Measurements from ENCODE around the gene PAX3. TPM values are rescaled to one million over a fixed set of nuclear protein-coding genes. Genes with fewer than 3 reads are reported as not detected.

The PAX3 gene
- total and polyA plus RNA-seq, 3 experiments from 2014 or later, result not detected

- Histone ChIP-seq H3K9me3 (ENCODE audit: low read length) (no peaks in the 10 kb centered on the region), H3K36me3 (ENCODE audit: insufficient read depth, low read length) (no peaks in the 10 kb centered on the region), H3K4me3 (ENCODE audit: low read length) (no peak overlapping the region), H3K27me3 (ENCODE audit: insufficient read depth, low read length, poor library complexity, severe bottlenecking) (no peaks in the 10 kb centered on the region), H3K4me1 (ENCODE audit: insufficient read depth, low read length) (no peaks in the 10 kb centered on the region), H3K27ac (ENCODE audit: low read depth, low read length) (no peak overlapping the region)
- H3K27ac Mint-ChIP-seq, result no peak overlapping the region
- H3K4me1 Mint-ChIP-seq, result no peaks in the 10 kb centered on the region
- H3K36me3 Mint-ChIP-seq, result no peaks in the 10 kb centered on the region
- no peak for DNase-seq
- H3K4me3 Mint-ChIP-seq, result no peak overlapping the region
- peaks cover 0 to 7% (median 0%) of the 10 kb centered on the region in 5 donors for H3K9me3 Mint-ChIP-seq
- H3K27me3 Mint-ChIP-seq, result peaks cover 0 to 4% of the 10 kb centered on the region in 2 donors
- POLR2A ChIA-PET, result no interaction called here
- CTCF ChIA-PET, result no interaction called here
Observed at GRCh38 chr2:222196159-222196558, 102.6 kb downstream of the PAX3 start.

- no peak overlapping the region for H3K4me3 Mint-ChIP-seq
- no peak overlapping the region for H3K27ac Mint-ChIP-seq
Observed at GRCh38 chr2:222194669-222195068, 104.1 kb downstream of the PAX3 start.

DNA sequence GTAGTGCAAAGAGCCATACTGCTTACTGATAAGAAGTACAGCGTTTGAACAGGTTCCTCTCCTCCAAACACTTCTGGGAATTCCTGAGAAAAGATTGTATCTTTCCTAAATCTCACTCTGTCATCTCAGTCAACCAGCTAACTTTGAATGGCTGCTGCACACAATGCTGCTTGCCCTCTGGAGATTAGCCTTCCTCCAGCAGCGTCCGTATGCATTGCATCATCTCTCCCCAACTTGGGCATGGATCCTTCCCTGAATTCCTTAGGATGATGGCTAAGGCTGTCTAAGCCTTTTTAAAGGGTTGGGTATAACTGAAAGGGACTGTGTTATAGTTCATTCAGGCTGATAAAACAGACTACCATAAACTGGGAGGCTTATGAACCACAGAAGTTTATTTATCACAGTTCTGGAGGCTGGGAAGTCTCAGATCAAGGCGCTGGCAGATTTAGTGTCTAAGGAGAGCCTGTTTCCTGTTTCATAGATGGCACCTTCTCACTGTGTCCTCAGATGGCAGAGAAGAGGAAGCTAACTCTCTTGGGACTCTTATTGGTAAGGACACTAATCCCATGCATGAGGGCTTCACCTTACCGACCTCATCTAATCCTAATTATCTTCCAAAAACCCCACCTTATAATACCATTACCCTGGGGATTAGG, 105.3 kb downstream of the PAX3 start:
- H3K9me3 ChIP-seq (ENCODE audit: low read length), result no peaks in the 10 kb centered on the region
- DNase-seq, result no peak
- no peaks in the 10 kb centered on the region for H3K4me1 ChIP-seq (ENCODE audit: insufficient read depth, low read length)
- H3K36me3 Mint-ChIP-seq, result no peaks in the 10 kb centered on the region
- H3K27me3 Mint-ChIP-seq, result peaks cover 0 to 2% of the 10 kb centered on the region in 2 donors
- peaks cover 0 to 4% (median 0%) of the 10 kb centered on the region in 5 donors for H3K9me3 Mint-ChIP-seq
- H3K27ac Mint-ChIP-seq, result no peak overlapping the region
- H3K27me3 ChIP-seq (ENCODE audit: insufficient read depth, low read length, poor library complexity, severe bottlenecking), result no peaks in the 10 kb centered on the region
- ChIA-PET CTCF (no interaction called here), POLR2A (no interaction called here)
- H3K4me3 ChIP-seq (ENCODE audit: low read length), result no peak overlapping the region
- no peak overlapping the region for H3K27ac ChIP-seq (ENCODE audit: low read depth, low read length)
- no peak overlapping the region for H3K4me3 Mint-ChIP-seq
- no peaks in the 10 kb centered on the region for H3K4me1 Mint-ChIP-seq
- no peaks in the 10 kb centered on the region for H3K36me3 ChIP-seq (ENCODE audit: insufficient read depth, low read length)

More at GRCh38 chr2:222194669-222195068, 104.1 kb downstream of the PAX3 start:
- peaks cover 0 to 4% (median 0%) of the 10 kb centered on the region in 5 donors for H3K9me3 Mint-ChIP-seq
- no peaks in the 10 kb centered on the region for H3K4me1 Mint-ChIP-seq
- no peaks in the 10 kb centered on the region for H3K27me3 ChIP-seq (ENCODE audit: insufficient read depth, low read length, poor library complexity, severe bottlenecking)
- no peaks in the 10 kb centered on the region for H3K4me1 ChIP-seq (ENCODE audit: insufficient read depth, low read length)
- H3K36me3 ChIP-seq (ENCODE audit: insufficient read depth, low read length), result no peaks in the 10 kb centered on the region
- no peaks in the 10 kb centered on the region for H3K36me3 Mint-ChIP-seq
- CTCF ChIA-PET, result no interaction called here
- no peaks in the 10 kb centered on the region for H3K9me3 ChIP-seq (ENCODE audit: low read length)
- H3K4me3 ChIP-seq (ENCODE audit: low read length), result no peak overlapping the region
- peaks cover 0 to 4% of the 10 kb centered on the region in 2 donors for H3K27me3 Mint-ChIP-seq
- no peak for DNase-seq
- POLR2A ChIA-PET, result no interaction called here
- no peak overlapping the region for H3K27ac ChIP-seq (ENCODE audit: low read depth, low read length)

- H3K36me3 Mint-ChIP-seq, result no peaks in the 10 kb centered on the region
- H3K9me3 ChIP-seq (ENCODE audit: low read length), result no peaks in the 10 kb centered on the region
- peaks cover 0 to 4% (median 0%) of the 10 kb centered on the region in 5 donors for H3K9me3 Mint-ChIP-seq
- H3K27ac ChIP-seq (ENCODE audit: low read depth, low read length), result no peak overlapping the region
- ChIA-PET CTCF (no interaction called here), POLR2A (no interaction called here)
- no peaks in the 10 kb centered on the region for H3K27me3 ChIP-seq (ENCODE audit: insufficient read depth, low read length, poor library complexity, severe bottlenecking)
- no peak overlapping the region for H3K4me3 ChIP-seq (ENCODE audit: low read length)
- no peaks in the 10 kb centered on the region for H3K4me1 ChIP-seq (ENCODE audit: insufficient read depth, low read length)
- H3K4me3 Mint-ChIP-seq, result no peak overlapping the region
- H3K27ac Mint-ChIP-seq, result no peak overlapping the region
- H3K4me1 Mint-ChIP-seq, result no peaks in the 10 kb centered on the region
- no peak for DNase-seq
- peaks cover 0 to 1% of the 10 kb centered on the region in 2 donors for H3K27me3 Mint-ChIP-seq
- H3K36me3 ChIP-seq (ENCODE audit: insufficient read depth, low read length), result no peaks in the 10 kb centered on the region
Observed at GRCh38 chr2:222180619-222181018, 118.2 kb downstream of the PAX3 start.

- Histone ChIP-seq H3K27ac (ENCODE audit: low read depth, low read length) (no peak overlapping the region), H3K4me3 (ENCODE audit: low read length) (no peak overlapping the region), H3K27me3 (ENCODE audit: insufficient read depth, low read length, poor library complexity, severe bottlenecking) (no peaks in the 10 kb centered on the region), H3K9me3 (ENCODE audit: low read length) (no peaks in the 10 kb centered on the region), H3K36me3 (ENCODE audit: insufficient read depth, low read length) (no peaks in the 10 kb centered on the region), H3K4me1 (ENCODE audit: insufficient read depth, low read length) (no peaks in the 10 kb centered on the region)
- Mint-ChIP-seq H3K27ac (no peak overlapping the region), H3K4me3 (no peak overlapping the region), H3K27me3 (peaks cover 0 to 1% of the 10 kb centered on the region in 2 donors), H3K4me1 (no peaks in the 10 kb centered on the region), H3K9me3 (peaks cover 0 to 3% (median 0%) of the 10 kb centered on the region in 5 donors), H3K36me3 (no peaks in the 10 kb centered on the region)
- ChIA-PET POLR2A (no interaction called here), CTCF (no interaction called here)
- no peak for DNase-seq
Observed at GRCh38 chr2:222179592-222179991, 119.2 kb downstream of the PAX3 start.

DNA sequence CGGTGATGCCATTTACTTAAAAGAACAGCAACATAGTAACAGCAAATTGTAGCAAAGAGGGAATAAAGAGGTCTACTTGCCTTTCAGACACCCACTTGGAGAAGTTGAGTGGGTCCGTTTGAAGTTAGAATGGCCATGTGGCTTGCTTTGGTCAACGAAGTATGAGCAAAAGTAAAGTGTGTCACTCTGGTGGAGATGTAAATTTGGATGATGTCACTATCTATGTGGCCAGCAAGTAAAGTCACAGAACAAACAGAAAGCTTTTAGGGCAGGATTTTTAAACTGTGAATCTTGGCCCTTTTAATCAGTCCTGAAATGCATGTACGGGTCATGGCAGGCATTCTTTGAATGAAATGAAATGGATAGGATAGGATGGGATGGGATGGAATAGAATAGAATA, 120.3 kb downstream of the PAX3 start:
- no peak overlapping the region for H3K27ac Mint-ChIP-seq
- H3K27me3 ChIP-seq (ENCODE audit: insufficient read depth, low read length, poor library complexity, severe bottlenecking), result no peaks in the 10 kb centered on the region
- ChIA-PET POLR2A (no interaction called here), CTCF (no interaction called here)
- no peak overlapping the region for H3K27ac ChIP-seq (ENCODE audit: low read depth, low read length)
- H3K36me3 ChIP-seq (ENCODE audit: insufficient read depth, low read length), result no peaks in the 10 kb centered on the region
- H3K4me1 ChIP-seq (ENCODE audit: insufficient read depth, low read length), result no peaks in the 10 kb centered on the region
- no peaks in the 10 kb centered on the region for H3K9me3 ChIP-seq (ENCODE audit: low read length)
- peaks cover 0 to 1% of the 10 kb centered on the region in 2 donors for H3K27me3 Mint-ChIP-seq
- DNase-seq, result no peak
- no peaks in the 10 kb centered on the region for H3K36me3 Mint-ChIP-seq
- no peak overlapping the region for H3K4me3 Mint-ChIP-seq
- H3K9me3 Mint-ChIP-seq, result peaks cover 0 to 3% (median 0%) of the 10 kb centered on the region in 5 donors
- H3K4me1 Mint-ChIP-seq, result no peaks in the 10 kb centered on the region
- H3K4me3 ChIP-seq (ENCODE audit: low read length), result no peak overlapping the region

GRCh38 chr2:222176890-222177289, 121.9 kb downstream of the PAX3 start:
- H3K36me3 Mint-ChIP-seq, result no peaks in the 10 kb centered on the region
- CTCF ChIA-PET, result no interaction called here

DNA sequence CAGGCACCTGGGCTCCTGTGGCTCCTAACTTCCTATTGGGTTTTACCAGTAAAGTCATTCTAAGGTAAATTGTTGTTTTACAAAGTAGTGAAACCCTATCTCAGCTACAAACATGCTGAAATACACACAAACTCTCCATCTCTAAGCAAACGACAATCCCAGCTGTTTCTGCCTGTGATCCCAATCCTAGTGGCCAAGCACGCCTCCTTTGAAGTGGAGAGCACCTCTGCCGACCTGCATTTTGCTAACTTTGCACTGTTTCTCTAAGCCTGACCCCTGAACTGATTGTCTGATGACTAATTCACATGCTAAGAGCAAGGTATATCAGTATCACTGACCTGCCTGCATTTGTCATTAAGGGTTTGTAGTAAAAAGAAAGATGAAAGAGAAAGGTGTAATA, 124.3 kb downstream of the PAX3 start:
- Histone ChIP-seq H3K27ac (ENCODE audit: low read depth, low read length) (no peak overlapping the region), H3K4me1 (ENCODE audit: insufficient read depth, low read length) (no peaks in the 10 kb centered on the region), H3K36me3 (ENCODE audit: insufficient read depth, low read length) (no peaks in the 10 kb centered on the region), H3K4me3 (ENCODE audit: low read length) (no peak overlapping the region), H3K9me3 (ENCODE audit: low read length) (no peaks in the 10 kb centered on the region), H3K27me3 (ENCODE audit: insufficient read depth, low read length, poor library complexity, severe bottlenecking) (no peaks in the 10 kb centered on the region)
- no peak overlapping the region for H3K4me3 Mint-ChIP-seq
- H3K27me3 Mint-ChIP-seq, result peaks cover 0 to 4% of the 10 kb centered on the region in 2 donors
- peaks cover 0 to 3% (median 0%) of the 10 kb centered on the region in 5 donors for H3K9me3 Mint-ChIP-seq
- no peaks in the 10 kb centered on the region for H3K4me1 Mint-ChIP-seq
- ChIA-PET CTCF (no interaction called here), POLR2A (no interaction called here)
- DNase-seq, result no peak
- H3K36me3 Mint-ChIP-seq, result no peaks in the 10 kb centered on the region
- H3K27ac Mint-ChIP-seq, result no peak overlapping the region

More at GRCh38 chr2:222176890-222177289, 121.9 kb downstream of the PAX3 start:
- Histone ChIP-seq H3K4me3 (ENCODE audit: low read length) (no peak overlapping the region), H3K27ac (ENCODE audit: low read depth, low read length) (no peak overlapping the region), H3K4me1 (ENCODE audit: insufficient read depth, low read length) (no peaks in the 10 kb centered on the region), H3K36me3 (ENCODE audit: insufficient read depth, low read length) (no peaks in the 10 kb centered on the region), H3K27me3 (ENCODE audit: insufficient read depth, low read length, poor library complexity, severe bottlenecking) (no peaks in the 10 kb centered on the region), H3K9me3 (ENCODE audit: low read length) (no peaks in the 10 kb centered on the region)
- Mint-ChIP-seq H3K27me3 (peaks cover 0 to 1% of the 10 kb centered on the region in 2 donors), H3K4me3 (no peak overlapping the region), H3K27ac (no peak overlapping the region), H3K9me3 (peaks cover 0 to 2% (median 0%) of the 10 kb centered on the region in 5 donors), H3K4me1 (no peaks in the 10 kb centered on the region)
- POLR2A ChIA-PET, result no interaction called here
- no peak for DNase-seq

Data from CD8-positive, alpha-beta memory T cell (primary cell).